SK-N-SH (cell line): ENCODE measurements around the gene ATP6V1G1. TPM values are rescaled to one million over a fixed set of nuclear protein-coding genes. Genes with fewer than 3 reads are reported as not detected.

Source experiments
- CTCF ChIA-PET: fragments of 300-600, 350-600 bp; formaldehyde crosslinking; extraction: SDS; loops from one replicate; lab custom pipeline; 2021; lab: Yijun Ruan, JAX
- POLR2A ChIA-PET: fragments of 350-600 bp; sonication (Branson Sonifier 250); formaldehyde crosslinking; extraction: SDS; loops from one replicate; lab custom pipeline; 2020; ENCODE audit warnings: antibody characterized with exemption, inconsistent platforms; lab: Yijun Ruan, JAX
- DNase-seq: peaks from one replicate; pipeline ENCODE4 v3.0.0; 2012
- H2AFZ ChIP-seq: fragments of 200-600 bp; sonication (generic); 2 replicates; pipeline ENCODE4 v1.8.1; 2016; ENCODE audit warnings: antibody characterized with exemption, mild to moderate bottlenecking, low read depth
- H3F3A ChIP-seq: fragments of 200-600 bp; sonication (generic); replicated peaks from 2 replicates; pipeline ENCODE3; 2016; ENCODE audit warnings: antibody characterized with exemption, mild to moderate bottlenecking; ENCODE audit not compliant: insufficient read depth
- H3K27ac ChIP-seq, 2 experiments: fragments of 200-500 bp in 1 of 2; fragments of 200-600 bp in 1 of 2; sonication (Bioruptor generic) in 1 of 2; sonication (generic), shearing (Covaris generic) in 1 of 2; 2 replicates each; pipeline versions ENCODE4 v1.5.1 to v1.6.1; 2014 to 2016; ENCODE audit warnings: low read depth in 2 of 2, inconsistent platforms in 1 of 2, low read length in 1 of 2, mild to moderate bottlenecking in 1 of 2, mixed read lengths in 1 of 2
- H3K27me3 ChIP-seq: fragments of 200-600 bp; sonication (generic), shearing (Covaris generic); 2 replicates; pipeline ENCODE4 v1.6.1; 2016; ENCODE audit warnings: mixed run types; ENCODE audit not compliant: insufficient read depth
- H3K36me3 ChIP-seq, 2 experiments: fragments of 200-500 bp in 1 of 2; fragments of 200-600 bp in 1 of 2; sonication (Bioruptor generic) in 1 of 2; sonication (generic) in 1 of 2; replicated peaks in 1 of 2; 2 replicates each; pipeline versions ENCODE3 to v1.5.1; 2014 to 2016; ENCODE audit warnings: low read length in 1 of 2, mild to moderate bottlenecking in 1 of 2; ENCODE audit not compliant: insufficient read depth in 2 of 2, control insufficient read depth in 1 of 2
- H3K4me1 ChIP-seq, 2 experiments: fragments of 200-500 bp in 1 of 2; fragments of 200-600 bp in 1 of 2; sonication (Bioruptor generic) in 1 of 2; sonication (generic), shearing (Covaris generic) in 1 of 2; 2 replicates each; pipeline versions ENCODE4 v1.5.1 to v1.6.1; 2014 to 2016; ENCODE audit warnings: low read depth in 1 of 2, low read length in 1 of 2, mixed run types in 1 of 2; ENCODE audit not compliant: insufficient read depth in 2 of 2, control insufficient read depth in 1 of 2
- H3K4me2 ChIP-seq: fragments of 200-600 bp; sonication (generic), shearing (Covaris generic); 2 replicates; pipeline ENCODE4 v1.6.1; 2017; ENCODE audit warnings: mixed run types
- H3K4me3 ChIP-seq, 2 experiments: fragments of 200-500 bp in 1 of 2; fragments of 200-600 bp in 1 of 2; sonication (Bioruptor generic) in 1 of 2; sonication (generic), shearing (Covaris generic) in 1 of 2; 2 replicates each; pipeline versions ENCODE4 v1.5.1 to v1.8.1; 2014 to 2016; ENCODE audit warnings: low read depth in 2 of 2, inconsistent platforms in 1 of 2, low read length in 1 of 2, mild to moderate bottlenecking in 1 of 2, mixed read lengths in 1 of 2, moderate library complexity in 1 of 2
- H3K79me2 ChIP-seq: fragments of 200-600 bp; sonication (generic); 2 replicates; pipeline ENCODE4 v1.8.1; 2017; ENCODE audit warnings: mild to moderate bottlenecking; ENCODE audit not compliant: insufficient read depth
- H3K9ac ChIP-seq: fragments of 200-600 bp; sonication (generic); 2 replicates; pipeline ENCODE4 v1.6.1; 2017; ENCODE audit warnings: mixed run types
- H3K9me2 ChIP-seq: fragments of 200-600 bp; sonication (generic); 2 replicates; pipeline ENCODE4 v1.6.1; 2017; ENCODE audit warnings: mixed run types
- H3K9me3 ChIP-seq: fragments of 200-600 bp; sonication (generic); 2 replicates; pipeline ENCODE4 v1.6.1; 2017; ENCODE audit warnings: mixed run types, mild to moderate bottlenecking, moderate library complexity
- H4K20me1 ChIP-seq: fragments of 200-600 bp; sonication (generic); 2 replicates; pipeline ENCODE4 v1.6.1; 2017; ENCODE audit warnings: mild to moderate bottlenecking, mixed run types; ENCODE audit not compliant: insufficient read depth
- EP300 ChIP-seq, 2 experiments: IDR thresholded peaks; 2 replicates each; pipeline versions ENCODE4 v1.4.0 to v1.6.1; 2012; ENCODE audit warnings: borderline replicate concordance in 1 of 2, low read depth in 1 of 2, low read length in 1 of 2
- EZH2phosphoT487 ChIP-seq: fragments of 200-600 bp; sonication (generic); IDR thresholded peaks from 2 replicates; pipeline ENCODE4 v1.6.1; 2017; ENCODE audit warnings: low read depth, mixed run types, mild to moderate bottlenecking, antibody characterized with exemption, moderate library complexity, borderline replicate concordance
- SMC3 ChIP-seq: IDR thresholded peaks from 2 replicates; pipeline ENCODE4 v1.6.1; 2012; ENCODE audit warnings: low read depth, low read length, improper control_type of control experiment
- TCF12 ChIP-seq: IDR thresholded peaks from 2 replicates; pipeline ENCODE4 v1.4.0; 2012
- USF2 ChIP-seq: fragments of 150-350 bp; IDR thresholded peaks from 2 replicates; pipeline ENCODE4 v1.6.1; 2017; ENCODE audit warnings: antibody characterized with exemption, low read length, low read depth, borderline replicate concordance
- ZBTB33 ChIP-seq: IDR thresholded peaks from 2 replicates; pipeline ENCODE4 v1.4.0; 2012; ENCODE audit warnings: low read depth, borderline replicate concordance
- WGBS: methylation state at CpG from one replicate; pipeline ENCODE4 v1.1.6; 2017; ENCODE audit warnings: low lambda C conversion rate; 5-methylcytosine and 5-hydroxymethylcytosine counted together
- polyA plus RNA-seq, 3 experiments: library from polyadenylated mRNA; depleted of rRNA; stranded (reverse); fragments of >200 nt; gene quantifications; 2 replicates each; pipeline ENCODE4 v1.2.3, GENCODE V29; 2012

Gene ATP6V1G1
- polyA plus RNA-seq, 1 of the 3 experiments (the other 2 are of a cell fraction), result 119 TPM

GRCh38 chr9:114606068-114606467 lies 18.5 kb downstream of the ATP6V1G1 start:
- Histone ChIP-seq H3K9ac (no peak overlapping the region), H3K9me2 (no peaks in the 10 kb centered on the region), H3F3A (peaks cover 6% of the 10 kb centered on the region), H3K4me2 (no peak overlapping the region), H3K4me1 (peaks cover 4 to 6% of the 10 kb centered on the region in 2 experiments; a peak in 1 of 4 replicates), H2AFZ (no peak overlapping the region), H4K20me1 (no peaks in the 10 kb centered on the region), H3K36me3 (peaks cover 0 to 10% of the 10 kb centered on the region in 2 experiments), H3K79me2 (no peaks in the 10 kb centered on the region), H3K9me3 (peaks cover 3% of the 10 kb centered on the region; the same call in 1 of the 2 replicates), H3K27ac (no peak overlapping the region)
- CTCF ChIA-PET, result no interaction called here
- peak; percentile 30 for DNase-seq
- TF ChIP-seq SMC3 (no peak), USF2 (no peak), ZBTB33 (no peak), TCF12 (no peak), EP300 (IDR thresholded peaks at IDR 0.05; ENCODE audit: borderline replicate concordance in 1 of 2, low read depth in 1 of 2, low read length in 1 of 2) (no peak)
- TF ChIP-seq, all 33 proteins: peak for 0
- Histone ChIP-seq H3K4me3 (no peak overlapping the region), H3K27me3 (no peaks in the 10 kb centered on the region)
- WGBS, result 77% methylated on average over 7 of the region's 7 CpGs
- POLR2A ChIA-PET, result no interaction called here

GRCh38 chr9:114606597-114607207 lies 19.1 kb downstream of the ATP6V1G1 start:
- Histone ChIP-seq H3K4me2 (no peak overlapping the region), H3K4me3 (no peak overlapping the region), H3K36me3 (peaks cover 0 to 4% of the 10 kb centered on the region in 2 experiments), H3K9me2 (no peaks in the 10 kb centered on the region), H2AFZ (no peak overlapping the region), H3K9ac (no peak overlapping the region), H3F3A (peaks cover 6% of the 10 kb centered on the region), H3K79me2 (no peaks in the 10 kb centered on the region), H4K20me1 (no peaks in the 10 kb centered on the region), H3K9me3 (peaks cover 3% of the 10 kb centered on the region; the same call in 1 of the 2 replicates), H3K27me3 (no peaks in the 10 kb centered on the region), H3K27ac (no peak overlapping the region), H3K4me1 (peaks cover 4 to 6% of the 10 kb centered on the region in 2 experiments; a peak in 1 of 4 replicates)
- TF ChIP-seq EZH2phosphoT487, result no peak
- TF ChIP-seq TCF12, result peak; percentile 17; the same call in 1 of the 2 replicates
- POLR2A ChIA-PET, result no interaction called here
- DNase-seq, result no peak
- CTCF ChIA-PET, result interaction anchor here (1.2 kb wide), 1 partner anchor 408 kb away, joined by 3 read pairs; no protein-coding TSS in a partner anchor
